HG02678 (cell line): ENCODE results near the gene NAALADL2.
"Not testable (repeated sequence)": the region's sequence is repeated elsewhere in the genome, so short reads cannot be mapped to it uniquely, and the experiment has no call there.

ENCODE experiments used
- ATAC-seq: cut with Tn5 transposase; IDR thresholded peaks from one replicate; pipeline ENCODE4 v1.9.1; 2021; ENCODE audit warnings: mild to moderate bottlenecking, moderate library complexity; ENCODE audit not compliant: unreplicated experiment

NAALADL2 gene

DNA sequence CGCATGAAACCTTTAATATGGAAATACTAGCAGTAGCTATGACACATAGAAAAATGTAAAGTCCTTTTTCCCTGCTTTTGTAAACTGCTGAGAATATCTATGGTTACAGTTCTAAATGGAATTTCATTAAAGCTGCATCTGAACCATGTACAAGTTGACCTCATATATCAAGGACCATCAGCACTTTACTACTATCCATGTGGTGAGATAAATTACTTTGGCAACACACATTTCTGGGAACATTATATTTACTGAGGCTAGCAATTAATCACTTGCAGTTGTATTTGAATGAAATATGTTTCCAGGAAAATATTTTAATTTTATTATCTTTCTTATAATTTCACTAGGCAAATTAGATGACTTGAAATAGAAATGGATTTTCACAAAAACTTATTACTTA, 545.5 kb downstream of the NAALADL2 start:
- no peak for ATAC-seq

DNA sequence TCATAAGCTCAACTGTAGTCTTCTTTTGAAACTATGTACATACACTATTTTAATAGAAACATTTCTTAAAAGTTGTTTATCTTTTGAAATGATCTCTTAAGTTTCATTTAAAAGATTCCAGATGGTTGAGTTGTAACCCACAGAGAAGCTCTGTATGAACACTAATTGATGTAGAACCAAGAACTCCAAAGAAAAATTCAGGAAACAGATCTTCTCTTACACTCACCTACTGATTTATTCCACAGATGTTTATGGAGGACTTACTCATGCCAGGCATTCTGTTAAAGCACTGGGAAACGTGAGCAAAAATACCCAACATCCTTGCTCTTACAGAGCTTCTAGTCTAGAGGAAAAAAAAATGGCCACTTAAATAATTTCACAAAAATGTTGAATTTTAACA, 551.1 kb downstream of the NAALADL2 start:
- no peak for ATAC-seq

DNA sequence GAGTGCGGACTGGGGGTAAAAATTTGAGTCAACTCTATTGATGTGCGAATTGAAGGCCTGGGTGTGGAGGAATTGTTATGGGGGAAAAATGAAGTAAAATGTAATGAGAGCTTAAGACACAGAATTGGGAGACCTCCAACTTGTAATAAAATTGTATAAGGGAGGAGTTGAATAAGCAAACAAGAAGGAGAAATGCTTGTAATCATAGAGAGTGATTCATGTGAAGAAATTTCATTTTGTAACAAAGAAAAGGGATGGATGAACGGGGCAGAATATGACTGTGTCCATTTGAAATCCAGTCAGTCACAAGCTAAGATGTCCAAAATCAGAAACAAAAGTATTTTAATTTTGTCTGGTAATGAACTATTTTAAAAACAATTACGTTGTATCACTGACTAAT, 552.3 kb downstream of the NAALADL2 start:
- ATAC-seq: no peak

DNA sequence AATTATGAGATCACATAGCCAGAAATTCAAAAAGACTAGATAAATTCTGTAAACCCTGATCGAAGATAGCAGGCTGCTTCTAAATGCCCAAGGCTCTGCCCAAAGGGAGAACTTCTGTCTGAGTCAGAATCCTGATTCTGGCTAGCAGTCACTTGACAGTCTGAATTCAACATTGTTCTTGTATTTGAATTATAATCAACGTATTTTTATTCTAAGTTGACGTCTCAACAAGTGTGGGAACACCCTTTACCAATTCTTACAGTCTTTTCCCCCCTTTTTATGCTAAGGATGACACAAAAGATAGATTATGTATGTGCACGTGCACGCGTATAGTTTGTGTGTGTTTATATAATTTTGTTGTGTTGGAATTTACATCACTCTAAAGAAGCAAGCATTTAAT, 552.8 kb downstream of the NAALADL2 start:
- no peak for ATAC-seq

DNA sequence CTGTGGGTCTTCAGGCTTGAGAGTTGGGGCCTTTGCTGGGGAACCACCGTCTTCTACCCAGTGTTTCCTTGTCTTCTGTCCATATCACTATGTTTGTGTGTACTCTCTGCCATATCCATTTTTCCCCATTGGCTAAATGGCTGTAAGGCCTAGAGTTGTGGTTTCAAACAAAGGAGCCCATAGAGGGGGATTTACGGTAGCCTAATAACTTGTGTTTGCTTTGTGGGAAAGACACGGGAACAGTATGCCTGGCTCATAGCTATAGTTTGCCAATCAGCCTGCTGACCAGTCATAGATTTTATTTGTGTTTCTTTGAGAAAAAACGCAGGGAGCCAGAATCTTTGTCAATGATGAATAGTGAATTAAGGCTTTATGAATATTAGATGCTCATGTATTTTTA, 554.8 kb downstream of the NAALADL2 start:
- no peak for ATAC-seq

DNA sequence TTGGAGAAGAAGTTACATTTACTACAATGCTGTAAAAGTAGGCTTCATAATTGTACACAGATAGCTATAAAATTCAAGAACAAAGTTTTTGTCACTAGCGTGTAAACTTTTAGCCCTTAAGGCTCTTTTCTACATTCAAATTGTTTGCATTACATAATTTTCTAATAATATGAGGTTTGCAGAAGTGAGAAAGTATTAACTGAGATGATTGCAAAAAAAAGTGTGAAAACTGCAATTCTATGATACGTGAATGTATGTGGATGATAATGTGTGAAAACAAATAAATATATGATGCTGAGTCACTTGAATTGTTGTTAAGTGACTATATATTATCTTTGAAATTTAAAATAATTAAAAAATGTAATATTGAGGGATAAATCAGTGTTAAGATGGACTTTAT, 557.5 kb downstream of the NAALADL2 start:
- no peak for ATAC-seq

DNA sequence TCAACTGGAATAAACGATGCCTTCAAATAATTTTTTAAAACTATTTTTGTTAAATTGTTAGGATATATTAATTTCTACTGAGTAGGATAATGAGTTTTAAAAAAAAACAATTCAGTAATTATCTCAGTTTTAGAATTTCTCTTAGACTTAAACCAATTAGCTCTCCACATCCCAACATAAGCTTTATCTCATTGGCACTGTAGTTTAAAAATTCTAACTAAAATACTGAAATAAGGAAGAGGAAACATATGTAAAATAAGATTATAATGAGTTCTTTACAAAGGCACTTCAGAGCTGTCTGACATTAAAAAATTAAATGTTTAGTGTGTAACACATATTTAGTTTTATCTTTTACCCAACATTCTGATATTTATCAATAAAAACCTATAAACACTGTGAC, 558.3 kb downstream of the NAALADL2 start:
- no peak for ATAC-seq

DNA sequence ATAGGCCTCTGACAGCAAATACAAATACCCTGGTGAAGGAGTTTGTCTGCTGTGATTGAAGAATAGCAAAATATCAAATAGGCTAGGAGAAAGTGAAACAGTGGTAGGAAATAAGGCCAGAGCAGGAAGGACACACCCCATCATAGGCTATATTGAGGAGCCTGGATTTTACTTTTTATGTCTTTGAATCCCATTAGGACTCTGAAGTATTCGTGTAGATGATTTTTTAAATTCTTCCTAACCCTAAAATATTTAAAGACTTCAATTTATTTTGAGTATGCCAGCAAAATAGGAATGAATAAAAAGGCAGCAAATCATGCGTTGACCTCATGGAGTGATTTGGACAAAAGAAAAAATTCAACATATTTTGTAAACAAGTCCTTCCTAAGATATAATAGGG, 562.8 kb downstream of the NAALADL2 start:
- no peak for ATAC-seq

DNA sequence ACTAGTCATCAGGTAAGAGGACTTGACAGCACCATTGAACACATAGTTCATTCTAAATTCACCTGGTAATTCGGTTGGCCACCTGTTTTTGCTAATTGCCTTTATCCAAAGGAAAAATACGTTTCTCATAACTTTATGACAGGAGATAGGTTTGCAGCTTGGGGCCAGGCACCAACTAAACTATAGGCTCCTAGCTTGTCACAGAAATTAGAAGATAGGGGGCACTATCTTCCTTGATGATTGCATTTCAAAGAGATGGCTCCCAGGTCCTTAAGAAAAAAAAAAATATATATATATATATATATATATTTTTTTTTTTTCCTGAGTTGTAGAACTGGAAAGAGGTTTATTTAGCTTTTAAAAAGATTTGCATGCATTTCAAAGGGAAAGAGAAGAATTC, 563.6 kb downstream of the NAALADL2 start:
- no peak for ATAC-seq

DNA sequence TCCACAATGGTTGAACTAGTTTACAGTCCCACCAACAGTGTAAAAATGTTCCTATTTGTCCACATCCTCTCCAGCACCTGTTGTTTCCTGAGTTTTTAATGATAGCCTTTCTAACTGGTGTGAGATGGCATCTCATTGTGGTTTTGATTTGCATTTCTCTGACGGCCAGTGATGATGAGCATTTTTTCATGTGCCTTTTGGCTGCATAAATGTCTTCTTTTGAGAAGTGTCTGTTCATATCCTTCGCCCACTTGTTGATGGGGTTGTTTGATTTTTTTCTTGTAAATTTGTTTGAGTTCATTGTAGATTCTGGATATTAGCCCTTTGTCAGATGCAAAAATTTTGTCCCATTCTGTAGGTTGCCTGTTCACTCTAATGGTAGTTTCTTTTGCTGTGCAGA, 564.7 kb downstream of the NAALADL2 start:
- not testable (repeated sequence) for ATAC-seq

DNA sequence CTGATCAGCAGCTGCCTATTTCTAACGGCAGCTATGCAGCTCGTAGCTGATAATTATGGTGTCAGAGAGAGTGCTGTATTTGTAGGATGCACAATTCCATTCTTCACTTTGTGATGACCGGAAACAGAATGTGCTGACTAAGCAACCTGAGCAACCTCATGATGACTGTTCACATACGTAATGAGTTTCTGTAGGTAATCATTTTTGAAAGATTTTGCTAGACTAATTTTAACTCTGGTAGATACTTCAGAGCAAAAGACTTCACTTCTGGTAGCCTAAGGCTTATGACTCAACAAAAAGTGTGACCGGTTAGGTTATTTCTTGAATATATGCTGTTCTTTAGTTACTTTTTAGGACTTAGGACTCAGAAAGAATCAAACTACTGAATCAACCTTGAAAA, 567.7 kb downstream of the NAALADL2 start:
- no peak for ATAC-seq

DNA sequence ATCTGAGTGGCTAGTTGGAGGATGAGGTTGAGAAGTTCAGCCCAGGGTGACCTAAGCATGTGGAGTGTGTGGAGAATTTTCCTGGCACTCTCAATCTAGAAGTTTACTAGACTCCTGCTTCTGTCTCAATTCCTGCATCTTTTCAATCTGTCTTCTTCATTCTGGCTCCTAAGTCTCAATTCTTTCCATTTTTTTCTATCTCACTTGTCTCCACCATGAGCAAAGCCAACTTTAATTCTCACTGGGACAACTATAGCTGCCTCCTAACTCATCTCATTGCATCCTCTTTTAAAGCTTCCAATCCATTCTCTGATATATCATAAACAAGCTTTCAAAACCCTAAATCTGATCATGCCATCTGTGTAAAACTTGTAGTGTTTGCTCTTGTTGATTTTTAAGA, 569.3 kb downstream of the NAALADL2 start:
- ATAC-seq: no peak

DNA sequence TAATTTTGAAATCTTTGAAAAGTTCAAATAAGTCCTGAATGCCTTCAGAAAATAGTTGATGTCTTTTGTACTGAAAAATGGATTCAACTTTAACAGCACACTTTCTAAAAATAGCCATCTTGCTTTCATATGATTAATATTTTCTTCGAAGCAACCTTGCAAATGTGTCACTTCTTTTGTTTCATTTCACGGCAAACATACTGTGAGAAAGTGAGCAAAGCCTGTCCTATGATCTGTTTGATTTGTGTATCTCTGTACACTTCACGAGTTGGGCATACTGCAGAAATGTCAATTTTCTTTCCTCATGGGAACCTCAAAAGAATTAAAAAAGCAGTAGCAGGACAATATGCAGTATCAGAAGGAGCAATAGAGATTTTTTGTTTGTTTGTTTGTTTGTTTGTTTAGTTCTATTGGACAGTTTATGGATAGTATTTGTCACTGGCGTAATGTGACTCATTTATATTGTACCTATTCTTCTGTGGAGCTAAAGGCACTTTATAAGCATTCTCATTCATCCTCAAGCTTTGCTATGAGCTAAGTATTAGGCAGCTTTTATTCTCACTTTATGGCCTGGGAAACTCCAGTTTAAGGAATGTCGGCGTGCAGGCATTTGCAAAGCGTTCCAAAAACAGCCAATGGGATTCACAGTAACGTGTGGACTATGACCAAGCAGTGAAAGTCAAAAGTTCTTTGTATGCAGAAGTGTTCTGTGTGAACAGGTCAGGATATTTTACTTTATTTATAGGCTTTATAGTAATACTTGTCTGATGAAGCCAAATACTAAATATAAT, 572.0 kb downstream of the NAALADL2 start:
- no peak for ATAC-seq

DNA sequence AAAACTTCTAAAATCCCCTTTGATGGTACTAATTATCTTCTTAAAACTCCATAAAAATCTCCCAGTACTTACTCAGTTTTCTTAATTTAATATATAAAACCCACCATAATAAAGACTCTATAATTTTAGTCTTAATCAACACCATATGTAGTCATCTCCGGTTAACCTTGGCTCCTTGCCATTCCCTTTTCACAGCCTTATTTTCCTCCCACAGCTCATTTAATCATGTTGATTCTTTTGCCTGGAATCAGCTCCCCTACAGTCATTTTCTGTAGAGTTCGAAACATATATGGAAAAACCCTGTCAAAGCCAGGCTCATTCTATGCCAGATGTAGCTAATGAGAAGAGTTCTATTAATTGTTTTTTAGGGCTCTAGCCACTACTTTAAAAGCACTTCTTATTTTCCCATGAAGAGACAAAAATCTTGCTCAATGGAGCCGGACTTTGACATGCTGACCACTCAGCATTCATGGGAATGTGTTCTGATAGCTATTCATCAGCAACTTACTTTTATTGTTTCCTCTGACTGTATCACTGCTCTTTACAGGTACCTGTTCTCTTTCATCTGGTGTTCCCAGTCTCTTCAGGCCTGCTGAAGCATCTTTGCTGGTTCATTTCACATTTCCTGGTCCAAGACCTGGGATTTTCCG, 573.4 kb downstream of the NAALADL2 start:
- ATAC-seq: no peak

DNA sequence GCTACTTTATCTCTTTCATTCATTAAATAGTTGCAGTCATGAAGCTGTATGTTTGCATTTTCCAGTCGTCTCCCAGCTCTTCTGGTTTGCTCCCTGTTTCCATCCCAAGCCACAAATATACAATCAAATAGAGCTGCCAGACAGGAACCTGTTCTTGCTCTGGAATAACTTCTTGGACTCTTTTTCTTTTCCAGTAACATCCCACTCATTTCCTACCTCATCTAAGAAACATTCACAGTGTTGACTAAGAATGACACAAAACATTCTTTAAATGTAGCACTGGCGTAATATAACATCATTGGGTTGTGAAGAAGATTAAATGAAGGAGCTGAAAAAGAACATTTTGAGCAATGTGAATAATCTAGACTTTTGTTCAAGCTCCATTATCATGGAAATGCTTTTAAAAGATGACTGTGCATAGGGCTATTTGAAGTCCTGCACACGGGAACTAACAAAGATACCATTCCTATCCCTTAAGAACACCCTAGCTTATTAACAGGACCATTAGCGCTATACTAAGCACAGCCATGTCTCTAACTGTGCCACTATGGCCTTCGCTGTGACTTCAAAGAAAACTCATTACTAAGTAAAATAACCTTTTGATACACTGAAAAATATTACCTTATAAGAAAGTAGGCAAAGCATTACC, 574.0 kb downstream of the NAALADL2 start:
- no peak for ATAC-seq

DNA sequence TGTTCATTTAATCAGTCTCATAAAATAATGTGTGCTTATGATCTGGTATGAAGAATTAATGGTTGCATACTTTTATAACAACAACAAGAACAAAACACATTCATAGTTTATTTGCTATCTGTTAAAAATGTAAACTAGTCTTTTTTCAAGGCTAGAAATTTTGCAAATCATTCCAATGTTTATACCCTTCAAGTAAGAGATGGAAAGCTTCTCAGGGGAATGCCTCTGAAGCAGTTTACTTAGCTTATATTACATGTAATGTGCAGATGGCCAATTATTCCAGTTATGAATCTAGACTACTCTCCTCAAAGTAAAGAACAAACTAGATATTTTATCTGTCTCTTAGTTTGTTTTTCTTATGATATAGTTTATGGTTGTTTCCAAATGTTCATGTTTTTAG, 575.4 kb downstream of the NAALADL2 start:
- ATAC-seq: no peak

DNA sequence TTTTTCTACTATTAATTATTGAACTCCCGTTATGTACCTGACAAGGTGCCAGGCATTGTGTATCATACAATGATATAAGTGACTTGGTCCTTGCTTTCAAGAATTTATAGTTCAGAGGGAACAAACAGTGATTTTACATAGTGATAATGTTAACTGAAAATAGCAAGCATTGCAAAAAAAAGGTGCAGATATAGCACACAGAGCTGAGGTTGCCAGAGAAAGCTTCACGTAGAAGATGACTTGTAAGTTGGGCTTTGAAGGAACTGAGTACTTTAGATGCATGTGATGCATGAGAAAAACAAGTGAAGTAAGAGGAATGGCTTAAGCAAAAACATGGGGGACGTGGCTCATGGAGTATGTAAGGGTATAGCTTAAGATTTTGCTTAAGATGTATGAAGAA, 584.5 kb downstream of the NAALADL2 start:
- ATAC-seq: no peak

DNA sequence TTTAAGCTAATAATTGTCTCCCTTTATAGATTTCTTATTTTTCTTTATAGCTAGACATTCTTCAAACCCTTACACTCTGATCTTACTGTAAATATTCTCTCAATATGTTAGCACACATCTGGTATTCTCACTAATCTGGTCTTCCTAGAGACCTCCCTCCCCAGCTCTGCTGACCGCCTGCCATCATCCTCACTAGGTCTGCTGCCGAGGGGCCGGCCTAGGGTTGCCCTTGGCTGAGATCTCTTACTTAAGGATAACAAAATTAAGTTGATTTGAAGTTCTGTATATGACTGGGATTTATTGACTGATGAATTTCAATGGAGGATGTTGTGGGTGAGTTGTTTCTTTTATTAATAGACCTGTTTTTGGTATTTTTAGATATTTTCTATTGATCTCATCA, 586.6 kb downstream of the NAALADL2 start:
- ATAC-seq: no peak

DNA sequence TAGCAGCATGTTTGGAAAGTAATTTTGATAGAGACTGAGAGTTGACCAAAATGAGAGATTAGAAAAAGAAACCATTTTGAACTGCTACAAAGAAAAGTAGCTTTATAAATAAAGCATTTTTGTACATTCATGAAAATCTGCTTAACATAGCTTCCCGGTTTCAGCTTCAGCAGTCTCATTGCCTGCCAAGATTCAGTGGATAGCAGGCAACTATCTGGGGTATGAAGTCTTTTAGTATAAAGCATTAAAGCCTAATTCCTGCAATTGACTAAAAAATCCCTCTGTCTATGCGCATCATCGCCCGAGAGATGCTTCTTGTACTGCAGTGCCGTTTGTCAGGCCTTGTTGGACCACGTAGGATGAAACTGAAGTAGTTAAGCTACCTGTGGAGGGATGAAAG, 588.4 kb downstream of the NAALADL2 start:
- ATAC-seq: no peak

DNA sequence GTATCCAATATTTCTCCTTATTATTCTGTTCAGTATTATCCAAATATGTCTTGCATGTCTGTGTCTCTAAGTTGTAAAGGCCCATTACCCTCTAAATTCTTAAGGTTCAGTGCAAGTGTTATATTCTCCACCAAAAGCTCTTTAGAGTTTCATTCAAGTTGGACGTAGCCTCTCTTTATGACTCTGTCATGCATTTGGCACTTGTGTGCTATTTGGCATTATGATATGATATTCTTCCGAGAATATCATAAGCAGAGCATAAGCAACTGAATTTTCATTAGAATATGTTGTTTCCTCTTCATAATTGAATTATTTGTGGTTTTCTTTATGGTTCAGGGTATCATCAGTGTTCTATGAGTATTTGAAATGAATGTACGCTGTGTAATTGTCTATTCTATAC, 594.2 kb downstream of the NAALADL2 start:
- ATAC-seq: no peak

DNA sequence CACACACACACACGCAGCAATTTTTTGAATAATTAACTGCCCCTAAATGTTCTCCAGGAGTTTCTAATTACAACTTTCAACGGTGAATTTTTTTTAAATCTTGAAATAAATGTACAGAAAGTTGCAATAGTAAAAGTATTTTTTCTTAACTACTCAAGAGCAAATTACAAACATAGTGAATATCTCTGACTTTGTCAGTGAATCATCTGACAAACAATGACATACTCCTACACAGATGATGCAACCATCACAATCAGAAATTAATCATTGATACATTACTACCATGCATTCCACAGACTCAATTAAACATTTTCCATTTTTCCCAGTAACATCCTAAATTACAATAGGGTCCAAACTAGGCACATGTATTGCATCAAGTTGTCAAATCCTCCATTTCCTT, 597.3 kb downstream of the NAALADL2 start:
- ATAC-seq: no peak

DNA sequence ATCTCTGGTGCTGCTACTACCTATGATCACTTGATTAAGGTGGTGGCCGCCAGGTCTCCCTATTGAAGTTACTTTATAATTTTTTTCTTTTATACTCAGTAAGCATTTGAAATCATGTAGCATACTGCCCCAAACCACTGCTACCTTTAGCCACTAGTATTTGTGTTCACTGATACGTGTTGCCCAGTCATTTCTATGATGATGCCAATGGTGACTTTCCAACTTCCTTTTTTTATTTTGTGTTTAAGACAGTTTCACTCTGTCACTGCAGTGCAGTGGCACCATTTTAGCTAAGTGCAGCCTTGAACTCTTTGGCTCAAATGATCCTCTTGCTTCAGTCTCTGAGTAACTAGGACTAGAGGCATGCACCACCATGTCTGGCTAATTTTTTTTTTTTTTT, 598.2 kb downstream of the NAALADL2 start:
- ATAC-seq: no peak
